PFSK-1 (cell line): ENCODE results near the gene DNPH1.

Source experiments
- POLR2AphosphoS5 ChIP-seq: IDR thresholded peaks from 2 replicates; pipeline ENCODE4 v1.6.1; 2012; ENCODE audit warnings: low read depth, mild to moderate bottlenecking, control low read depth, low read length, moderate library complexity
- TAF1 ChIP-seq: IDR thresholded peaks from 2 replicates; pipeline ENCODE4 v1.6.1; 2012; ENCODE audit warnings: low read length, control low read depth, borderline replicate concordance; ENCODE audit not compliant: insufficient read depth
- TF ChIP-seq, protein P1 (sequence below), 2 experiments: IDR thresholded peaks; 2 replicates each; pipeline versions ENCODE4 v1.6.1 to v1.8.0; 2011 to 2012; ENCODE audit warnings: low read depth in 2 of 2, low read length in 2 of 2, control low read depth in 1 of 2, inconsistent platforms in 1 of 2, mild to moderate bottlenecking in 1 of 2, moderate library complexity in 1 of 2; ENCODE audit not compliant: insufficient read depth in 1 of 2

DNA sequence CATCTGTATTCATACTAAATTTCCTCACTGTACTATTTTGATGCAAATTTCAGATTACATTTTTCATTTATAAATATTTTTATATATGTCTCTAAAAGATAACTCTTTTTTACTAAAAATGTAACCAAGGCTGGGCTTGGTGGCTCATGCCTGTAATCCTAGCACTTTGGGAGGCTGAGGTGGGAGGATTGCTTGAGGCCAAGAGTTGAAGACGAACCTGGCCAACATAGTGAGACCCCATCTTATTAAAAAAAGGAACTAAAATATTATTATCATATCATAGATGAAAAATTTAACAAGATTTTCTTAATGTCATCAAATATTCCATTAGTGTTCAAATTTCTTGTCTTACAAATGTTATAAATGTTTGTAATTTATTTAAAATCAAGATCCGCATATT lies 6.6 kb upstream of the DNPH1 start:
- no peak for TF ChIP-seq POLR2AphosphoS5
- TF ChIP-seq, protein P1, sequence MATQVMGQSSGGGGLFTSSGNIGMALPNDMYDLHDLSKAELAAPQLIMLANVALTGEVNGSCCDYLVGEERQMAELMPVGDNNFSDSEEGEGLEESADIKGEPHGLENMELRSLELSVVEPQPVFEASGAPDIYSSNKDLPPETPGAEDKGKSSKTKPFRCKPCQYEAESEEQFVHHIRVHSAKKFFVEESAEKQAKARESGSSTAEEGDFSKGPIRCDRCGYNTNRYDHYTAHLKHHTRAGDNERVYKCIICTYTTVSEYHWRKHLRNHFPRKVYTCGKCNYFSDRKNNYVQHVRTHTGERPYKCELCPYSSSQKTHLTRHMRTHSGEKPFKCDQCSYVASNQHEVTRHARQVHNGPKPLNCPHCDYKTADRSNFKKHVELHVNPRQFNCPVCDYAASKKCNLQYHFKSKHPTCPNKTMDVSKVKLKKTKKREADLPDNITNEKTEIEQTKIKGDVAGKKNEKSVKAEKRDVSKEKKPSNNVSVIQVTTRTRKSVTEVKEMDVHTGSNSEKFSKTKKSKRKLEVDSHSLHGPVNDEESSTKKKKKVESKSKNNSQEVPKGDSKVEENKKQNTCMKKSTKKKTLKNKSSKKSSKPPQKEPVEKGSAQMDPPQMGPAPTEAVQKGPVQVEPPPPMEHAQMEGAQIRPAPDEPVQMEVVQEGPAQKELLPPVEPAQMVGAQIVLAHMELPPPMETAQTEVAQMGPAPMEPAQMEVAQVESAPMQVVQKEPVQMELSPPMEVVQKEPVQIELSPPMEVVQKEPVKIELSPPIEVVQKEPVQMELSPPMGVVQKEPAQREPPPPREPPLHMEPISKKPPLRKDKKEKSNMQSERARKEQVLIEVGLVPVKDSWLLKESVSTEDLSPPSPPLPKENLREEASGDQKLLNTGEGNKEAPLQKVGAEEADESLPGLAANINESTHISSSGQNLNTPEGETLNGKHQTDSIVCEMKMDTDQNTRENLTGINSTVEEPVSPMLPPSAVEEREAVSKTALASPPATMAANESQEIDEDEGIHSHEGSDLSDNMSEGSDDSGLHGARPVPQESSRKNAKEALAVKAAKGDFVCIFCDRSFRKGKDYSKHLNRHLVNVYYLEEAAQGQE (IDR thresholded peaks at IDR 0.05; ENCODE audit: insufficient read depth in 1 of 2, low read depth in 2 of 2, low read length in 2 of 2) = no peak
- TF ChIP-seq TAF1 = no peak
